Endothelial cell of umbilical vein (primary cell): ENCODE results near the gene TRIM52. TPM values are rescaled to one million over a fixed set of nuclear protein-coding genes. Genes with fewer than 3 reads are reported as not detected.

Source experiments
- BruUV-seq: library from RNA; stranded (reverse); fragments of 400-500 nt; replicated peaks from 2 replicates; lab custom pipeline; 2021; lab: Mats Ljungman, UMichigan
- CTCF ChIA-PET: fragments of 300-600, 350-600 bp; sonication (Branson Sonifier 250); formaldehyde crosslinking; loops from one replicate; lab custom pipeline; 2021; ENCODE audit warnings: antibody characterized with exemption, inconsistent platforms; lab: Charles Lee
- POLR2A ChIA-PET: fragments of 300-600, 350-600 bp; sonication (Branson Sonifier 250); formaldehyde crosslinking; loops from one replicate; lab custom pipeline; 2021; ENCODE audit warnings: antibody characterized with exemption, inconsistent platforms; lab: Charles Lee
- DNase-seq: peaks from one replicate; pipeline ENCODE4 v3.0.0-alpha.2; 2011; ENCODE audit warnings: low read depth, low spot score
- FAIRE-seq: peaks from 2 replicates; lab custom pipeline; 2011; peaks lifted over from hg19 to GRCh38; lab: Jason Lieb, UNC
- H2AFZ ChIP-seq: 2 replicates; pipeline ENCODE4 v1.6.0; 2012; ENCODE audit warnings: low read depth, low read length, control low read depth, inconsistent platforms
- H3K27ac ChIP-seq: 2 replicates; pipeline ENCODE4 v1.5.1; 2011; ENCODE audit warnings: low read depth, mild to moderate bottlenecking, control low read depth, low read length, moderate library complexity; ENCODE audit not compliant: insufficient read depth
- H3K27me3 ChIP-seq, 2 experiments: 2 replicates each; pipeline versions ENCODE4 v1.6.0 to v1.6.1; 2011; ENCODE audit warnings: low read length in 2 of 2, mixed read lengths in 1 of 2; ENCODE audit not compliant: control insufficient read depth in 2 of 2, insufficient read depth in 2 of 2
- H3K36me3 ChIP-seq, 2 experiments: 2 replicates in 1 of 2; 3 replicates in 1 of 2; pipeline ENCODE4 v1.5.1; 2011; ENCODE audit warnings: low read length in 2 of 2, mild to moderate bottlenecking in 1 of 2, moderate library complexity in 1 of 2; ENCODE audit not compliant: control insufficient read depth in 2 of 2, insufficient read depth in 2 of 2; ENCODE audit errors: extremely low read depth in 1 of 2
- H3K4me1 ChIP-seq: 3 replicates; pipeline ENCODE4 v1.5.1; 2011; ENCODE audit warnings: mild to moderate bottlenecking, low read length; ENCODE audit not compliant: control insufficient read depth, insufficient read depth; ENCODE audit errors: extremely low read depth
- H3K4me2 ChIP-seq: 2 replicates; pipeline ENCODE4 v1.6.1; 2011; ENCODE audit warnings: low read length, control low read depth, mixed read lengths; ENCODE audit not compliant: insufficient read depth
- H3K4me3 ChIP-seq, 3 experiments: fragments of 200-600 bp in 1 of 3; sonication (generic), shearing (Covaris generic) in 1 of 3; replicated peaks in 1 of 3; 2 replicates each; pipeline ENCODE4 v1.5.1; 2011 to 2016; ENCODE audit warnings: control low read depth in 3 of 3, low read length in 3 of 3, mild to moderate bottlenecking in 2 of 3, inconsistent platforms in 1 of 3, low read depth in 1 of 3, moderate library complexity in 1 of 3; ENCODE audit not compliant: insufficient read depth in 1 of 3
- H3K79me2 ChIP-seq: 2 replicates; pipeline ENCODE4 v1.6.0; 2012; ENCODE audit warnings: low read length, inconsistent platforms; ENCODE audit not compliant: control insufficient read depth, insufficient read depth
- H3K9ac ChIP-seq: replicated peaks from 2 replicates; pipeline ENCODE3; 2011; ENCODE audit warnings: low read length, control low read depth; ENCODE audit not compliant: insufficient read depth; ENCODE audit errors: extremely low read depth
- H3K9me1 ChIP-seq: replicated peaks from 3 replicates; pipeline ENCODE4 v1.6.0; 2011; ENCODE audit warnings: mild to moderate bottlenecking, low read length; ENCODE audit not compliant: control insufficient read depth, insufficient read depth; ENCODE audit errors: extremely low read depth
- H3K9me3 ChIP-seq: replicated peaks from 2 replicates; pipeline ENCODE4 v1.5.1; 2012; ENCODE audit warnings: low read length, inconsistent platforms; ENCODE audit not compliant: control insufficient read depth, insufficient read depth
- H4K20me1 ChIP-seq: replicated peaks from 2 replicates; pipeline ENCODE3; 2011; ENCODE audit warnings: mild to moderate bottlenecking, low read length; ENCODE audit not compliant: control insufficient read depth, insufficient read depth; ENCODE audit errors: extremely low read depth
- EZH2 ChIP-seq: IDR thresholded peaks from 2 replicates; pipeline ENCODE4 v1.6.1; 2012; ENCODE audit warnings: borderline replicate concordance, low read depth, mild to moderate bottlenecking, moderate library complexity, low read length, inconsistent platforms; ENCODE audit not compliant: severe bottlenecking
- FOS ChIP-seq: IDR thresholded peaks from 2 replicates; pipeline ENCODE4 v1.6.1; 2011; ENCODE audit warnings: mild to moderate bottlenecking, low read length, moderate library complexity, borderline replicate concordance; ENCODE audit not compliant: insufficient read depth
- GATA2 ChIP-seq: IDR thresholded peaks from 2 replicates; pipeline ENCODE4 v1.7.0; 2011; ENCODE audit warnings: low read depth, mild to moderate bottlenecking, moderate library complexity, mixed read lengths, low read length; ENCODE audit not compliant: insufficient read length, insufficient read depth
- JUN ChIP-seq: IDR thresholded peaks from 2 replicates; pipeline ENCODE4 v1.6.1; 2011; ENCODE audit warnings: borderline replicate concordance, low read depth; ENCODE audit not compliant: insufficient read length, insufficient read depth
- MYC ChIP-seq: IDR thresholded peaks from one replicate; pipeline ENCODE4 v1.6.1; 2011; ENCODE audit warnings: mild to moderate bottlenecking, low read depth, low read length
- POLR2A ChIP-seq: IDR thresholded peaks from 2 replicates; pipeline ENCODE4 v1.6.1; 2012; ENCODE audit warnings: low read depth, mild to moderate bottlenecking, control low read depth, low read length
- POLR2AphosphoS5 ChIP-seq: IDR thresholded peaks from 2 replicates; pipeline ENCODE4 v1.6.1; 2012; ENCODE audit warnings: low read depth, mild to moderate bottlenecking, control low read depth, low read length, moderate library complexity; ENCODE audit not compliant: insufficient read depth
- dilution Hi-C: fragments of 300-500 bp; cut with MboI; formaldehyde crosslinking; loops from one replicate; pipeline ENCODE4 v1.15.0; 2019; ENCODE audit warnings: low sequenced_read_pairs; ENCODE audit not compliant: extremely low pct_ligation_motif_present
- intact Hi-C: fragments of 100-400 bp; cut with micrococcal nuclease; formaldehyde crosslinking; loops from one replicate; pipeline ENCODE4 v1.10.0; 2022
- polyA plus RNA-seq, 4 experiments: library from polyadenylated mRNA; depleted of rRNA in 3 of 4; stranded (reverse) in 3 of 4; unstranded in 1 of 4; fragments of >200 nt; gene quantifications; 2 replicates each; pipeline versions ENCODE4 v1.2.1 to v1.2.3, GENCODE V29; 2011 to 2012; ENCODE audit warnings: missing spikeins in 1 of 4
- total RNA-seq: library from RNA; stranded (reverse); gene quantifications from 2 replicates; pipeline ENCODE4 v1.2.3, GENCODE V29; 2021
- TF ChIP-seq, protein P1 (sequence below): IDR thresholded peaks from 2 replicates; pipeline ENCODE4 v1.6.1; 2011; ENCODE audit not compliant: insufficient read depth, insufficient read length
- TF ChIP-seq, protein P2 (sequence below), 2 donors: IDR thresholded peaks; 1 replicate in 1 of 2; 2 replicates in 1 of 2; pipeline ENCODE4 v1.5.1; 2011; ENCODE audit warnings: low read length in 2 of 2, mild to moderate bottlenecking in 2 of 2, moderate library complexity in 2 of 2, control low read depth in 1 of 2, inconsistent platforms in 1 of 2, low read depth in 1 of 2; ENCODE audit not compliant: insufficient read depth in 1 of 2; ENCODE audit errors: extremely low read depth in 1 of 2

The TRIM52 gene
- total and polyA plus RNA-seq, 2 donors (not counting 3 experiments of a cell fraction or from before 2014, with no cell fraction given): 5.6 to 10.1 TPM

DNA sequence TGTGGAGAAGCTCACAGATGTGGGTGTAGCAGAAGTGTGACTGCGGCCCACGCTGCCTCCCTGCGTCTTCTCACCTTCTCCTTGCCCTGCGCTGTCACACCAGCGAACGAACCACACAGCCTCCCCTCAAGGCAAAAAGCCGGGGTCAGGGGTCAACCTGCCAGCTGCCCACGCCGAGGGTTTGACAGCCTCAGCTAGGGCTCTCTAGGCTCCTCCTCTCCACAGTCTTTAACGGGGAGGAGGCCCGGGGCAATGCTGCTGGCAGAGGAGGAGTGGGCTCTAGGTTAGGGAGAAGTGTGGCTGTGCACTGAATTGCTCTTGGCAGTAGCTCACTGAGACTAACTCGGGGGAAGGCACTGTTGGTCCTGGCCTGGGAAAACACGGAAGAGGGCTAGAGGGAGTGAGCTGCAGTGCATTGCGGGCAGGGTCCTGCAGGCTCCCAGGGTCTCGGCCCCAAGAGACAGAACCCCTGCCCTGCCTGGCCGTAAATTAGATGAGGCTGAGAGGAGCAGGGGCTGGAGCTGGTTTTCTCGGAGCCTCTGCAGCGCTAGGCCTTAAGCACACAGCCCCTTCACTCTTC is 4.2 kb upstream of the TRIM52 start:
- dilution Hi-C loops: no loop called here

More for the DNA sequence above, 4.2 kb upstream of the TRIM52 start:
- Histone ChIP-seq H3K79me2 (peaks cover 12% of the 10 kb centered on the region), H2AFZ (no peak overlapping the region), H3K9ac (no peak overlapping the region), H3K4me3 (no peak overlapping the region), H3K4me2 (no peak overlapping the region), H3K27me3 (no peaks in the 10 kb centered on the region), H3K9me1 (no peaks in the 10 kb centered on the region), H3K36me3 (peaks cover 0 to 5% of the 10 kb centered on the region in 2 experiments), H3K9me3 (no peaks in the 10 kb centered on the region), H4K20me1 (no peaks in the 10 kb centered on the region), H3K4me1 (peaks cover 3% of the 10 kb centered on the region), H3K27ac (no peak overlapping the region)
- TF ChIP-seq JUN: no peak
- TF ChIP-seq MYC: no peak
- TF ChIP-seq, protein P1, sequence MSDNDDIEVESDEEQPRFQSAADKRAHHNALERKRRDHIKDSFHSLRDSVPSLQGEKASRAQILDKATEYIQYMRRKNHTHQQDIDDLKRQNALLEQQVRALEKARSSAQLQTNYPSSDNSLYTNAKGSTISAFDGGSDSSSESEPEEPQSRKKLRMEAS: no peak
- no peak for TF ChIP-seq FOS
- TF ChIP-seq, protein P2, sequence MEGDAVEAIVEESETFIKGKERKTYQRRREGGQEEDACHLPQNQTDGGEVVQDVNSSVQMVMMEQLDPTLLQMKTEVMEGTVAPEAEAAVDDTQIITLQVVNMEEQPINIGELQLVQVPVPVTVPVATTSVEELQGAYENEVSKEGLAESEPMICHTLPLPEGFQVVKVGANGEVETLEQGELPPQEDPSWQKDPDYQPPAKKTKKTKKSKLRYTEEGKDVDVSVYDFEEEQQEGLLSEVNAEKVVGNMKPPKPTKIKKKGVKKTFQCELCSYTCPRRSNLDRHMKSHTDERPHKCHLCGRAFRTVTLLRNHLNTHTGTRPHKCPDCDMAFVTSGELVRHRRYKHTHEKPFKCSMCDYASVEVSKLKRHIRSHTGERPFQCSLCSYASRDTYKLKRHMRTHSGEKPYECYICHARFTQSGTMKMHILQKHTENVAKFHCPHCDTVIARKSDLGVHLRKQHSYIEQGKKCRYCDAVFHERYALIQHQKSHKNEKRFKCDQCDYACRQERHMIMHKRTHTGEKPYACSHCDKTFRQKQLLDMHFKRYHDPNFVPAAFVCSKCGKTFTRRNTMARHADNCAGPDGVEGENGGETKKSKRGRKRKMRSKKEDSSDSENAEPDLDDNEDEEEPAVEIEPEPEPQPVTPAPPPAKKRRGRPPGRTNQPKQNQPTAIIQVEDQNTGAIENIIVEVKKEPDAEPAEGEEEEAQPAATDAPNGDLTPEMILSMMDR (IDR thresholded peaks at IDR 0.05; ENCODE audit: extremely low read depth in 1 of 2, insufficient read depth in 1 of 2, low read depth in 1 of 2, low read length in 2 of 2): no peak
- TF ChIP-seq POLR2A: no peak
- no peak for TF ChIP-seq GATA2
- TF ChIP-seq POLR2AphosphoS5: no peak
- TF ChIP-seq EZH2: no peak
- no peak for FAIRE-seq
- POLR2A ChIA-PET: no interaction called here
- DNase-seq: no peak
- CTCF ChIA-PET: no interaction called here
- no TSS peak for BruUV-seq
- intact Hi-C loops: no loop called here
